Measurements from ENCODE around the gene DGAT2. TPM values are rescaled to one million over a fixed set of nuclear protein-coding genes. Genes with fewer than 3 reads are reported as not detected.
A peak's percentile ranks its signal among the peaks of the same experiment; 100 is the strongest.

DGAT2 gene
- total RNA-seq, 1 experiment from 2014 or later = 6.5 TPM

- H3K79me2 ChIP-seq (ENCODE audit: low read depth) = peaks cover 55% of the 10 kb centered on the region
- no TSS peak for BruUV-seq (replicated peaks)
- no peak overlapping the region for H3K4me3 ChIP-seq
- no peak for TF ChIP-seq CTCF (conservative IDR thresholded peaks at IDR 0.05)
- TF ChIP-seq EZH2 (IDR thresholded peaks at IDR 0.05; ENCODE audit: low read depth) = no peak
- intact Hi-C loops (cut with micrococcal nuclease; ENCODE audit: unreplicated experiment) = no loop called here
- ChIA-PET POLR2A (ENCODE audit: unreplicated experiment) (no interaction called here), CTCF (no interaction called here)
- no peaks in the 10 kb centered on the region for H3K36me3 ChIP-seq (ENCODE audit: low read depth)
- H2AFZ ChIP-seq = no peak overlapping the region
- H3K27me3 ChIP-seq (ENCODE audit: insufficient read depth, low read depth) = no peaks in the 10 kb centered on the region
- no peaks in the 10 kb centered on the region for H3K9me3 ChIP-seq (ENCODE audit: insufficient read depth, low read depth)
- no peaks in the 10 kb centered on the region for H3K9me2 ChIP-seq (ENCODE audit: insufficient read depth)
- H3F3A ChIP-seq (ENCODE audit: insufficient read depth, low read depth) = peaks cover 8% of the 10 kb centered on the region
- DNase-seq = no peak
- no peak overlapping the region for H3K27ac ChIP-seq
- H4K20me1 ChIP-seq (ENCODE audit: insufficient read depth) = peaks cover 8% of the 10 kb centered on the region; the same call in 1 of the 2 replicates
- no peak overlapping the region for H3K4me2 ChIP-seq
- peaks cover 9% of the 10 kb centered on the region for H3K4me1 ChIP-seq (replicated peaks; ENCODE audit: insufficient read depth)
These were observed 54.8 kb downstream of the DGAT2 start for GRCh38 chr11:75823415-75823814.

GRCh38 chr11:75823946-75824345, 55.4 kb downstream of the DGAT2 start:
- ChIA-PET POLR2A (ENCODE audit: unreplicated experiment) (no interaction called here), CTCF (interaction anchor here (0.7 to 0.8 kb wide), 2 partner anchors 98 to 519 kb away, joined by 5 to 13 read pairs; no protein-coding TSS in a partner anchor)
- intact Hi-C loops (cut with micrococcal nuclease; ENCODE audit: unreplicated experiment) = no loop called here
- no peaks in the 10 kb centered on the region for H3K9me3 ChIP-seq (ENCODE audit: insufficient read depth, low read depth)
- no peaks in the 10 kb centered on the region for H3K36me3 ChIP-seq (ENCODE audit: low read depth)
- peaks cover 9% of the 10 kb centered on the region for H3K4me1 ChIP-seq (replicated peaks; ENCODE audit: insufficient read depth)
- H3K79me2 ChIP-seq (ENCODE audit: low read depth) = peaks cover 52% of the 10 kb centered on the region
- no peak overlapping the region for H3K27ac ChIP-seq
- DNase-seq = no peak
- H4K20me1 ChIP-seq (ENCODE audit: insufficient read depth) = peaks cover 8% of the 10 kb centered on the region; the same call in 1 of the 2 replicates
- H3K27me3 ChIP-seq (ENCODE audit: insufficient read depth, low read depth) = no peaks in the 10 kb centered on the region
- no peak overlapping the region for H3K4me3 ChIP-seq
- no peak overlapping the region for H2AFZ ChIP-seq
- no peak overlapping the region for H3K4me2 ChIP-seq
- TF ChIP-seq CTCF (conservative IDR thresholded peaks at IDR 0.05) (no peak), EZH2 (IDR thresholded peaks at IDR 0.05; ENCODE audit: low read depth) (no peak)
- H3K9me2 ChIP-seq (ENCODE audit: insufficient read depth) = no peaks in the 10 kb centered on the region
- H3F3A ChIP-seq (ENCODE audit: insufficient read depth, low read depth) = peaks cover 4% of the 10 kb centered on the region
- BruUV-seq (replicated peaks) = no TSS peak

- H3K9me3 ChIP-seq (ENCODE audit: insufficient read depth, low read depth) = no peaks in the 10 kb centered on the region
- no peak for DNase-seq
- H3K9me2 ChIP-seq (ENCODE audit: insufficient read depth) = no peaks in the 10 kb centered on the region
- ChIA-PET CTCF (no interaction called here), POLR2A (ENCODE audit: unreplicated experiment) (interaction anchor here (0.6 kb wide), 2 partner anchors 12 to 1645 kb away, joined by 3 to 10 read pairs; no protein-coding TSS in a partner anchor)
- H2AFZ ChIP-seq = no peak overlapping the region
- H3K4me1 ChIP-seq (replicated peaks; ENCODE audit: insufficient read depth) = no peaks in the 10 kb centered on the region
- intact Hi-C loops (cut with micrococcal nuclease; ENCODE audit: unreplicated experiment) = no loop called here
- no peaks in the 10 kb centered on the region for H3K36me3 ChIP-seq (ENCODE audit: low read depth)
- peak overlapping the region; percentile 23; the same call in 1 of the 2 replicates for H3K27ac ChIP-seq
- no peak overlapping the region for H3K4me3 ChIP-seq
- TF ChIP-seq EZH2 (IDR thresholded peaks at IDR 0.05; ENCODE audit: low read depth) (no peak), CTCF (conservative IDR thresholded peaks at IDR 0.05) (no peak)
- H3F3A ChIP-seq (ENCODE audit: insufficient read depth, low read depth) = no peaks in the 10 kb centered on the region; the same call in 1 of the 2 replicates
- peaks cover 39% of the 10 kb centered on the region for H3K79me2 ChIP-seq (ENCODE audit: low read depth)
- BruUV-seq (replicated peaks) = no TSS peak
- no peak overlapping the region for H3K4me2 ChIP-seq
- no peaks in the 10 kb centered on the region for H3K27me3 ChIP-seq (ENCODE audit: insufficient read depth, low read depth)
- H4K20me1 ChIP-seq (ENCODE audit: insufficient read depth) = peaks cover 5% of the 10 kb centered on the region; the same call in 1 of the 2 replicates
These were observed 58.1 kb downstream of the DGAT2 start for GRCh38 chr11:75826461-75827230.
